HG03280 (cell line): ENCODE results near the gene CEP192.
"Not testable (repeated sequence)": the region's sequence is repeated elsewhere in the genome, so short reads cannot be mapped to it uniquely, and the experiment has no call there.

Source experiments
- ATAC-seq: cut with Tn5 transposase; IDR thresholded peaks from one replicate; pipeline ENCODE4 v1.9.1; 2021; ENCODE audit warnings: mild to moderate bottlenecking, moderate library complexity; ENCODE audit not compliant: unreplicated experiment

The CEP192 gene, protein sequence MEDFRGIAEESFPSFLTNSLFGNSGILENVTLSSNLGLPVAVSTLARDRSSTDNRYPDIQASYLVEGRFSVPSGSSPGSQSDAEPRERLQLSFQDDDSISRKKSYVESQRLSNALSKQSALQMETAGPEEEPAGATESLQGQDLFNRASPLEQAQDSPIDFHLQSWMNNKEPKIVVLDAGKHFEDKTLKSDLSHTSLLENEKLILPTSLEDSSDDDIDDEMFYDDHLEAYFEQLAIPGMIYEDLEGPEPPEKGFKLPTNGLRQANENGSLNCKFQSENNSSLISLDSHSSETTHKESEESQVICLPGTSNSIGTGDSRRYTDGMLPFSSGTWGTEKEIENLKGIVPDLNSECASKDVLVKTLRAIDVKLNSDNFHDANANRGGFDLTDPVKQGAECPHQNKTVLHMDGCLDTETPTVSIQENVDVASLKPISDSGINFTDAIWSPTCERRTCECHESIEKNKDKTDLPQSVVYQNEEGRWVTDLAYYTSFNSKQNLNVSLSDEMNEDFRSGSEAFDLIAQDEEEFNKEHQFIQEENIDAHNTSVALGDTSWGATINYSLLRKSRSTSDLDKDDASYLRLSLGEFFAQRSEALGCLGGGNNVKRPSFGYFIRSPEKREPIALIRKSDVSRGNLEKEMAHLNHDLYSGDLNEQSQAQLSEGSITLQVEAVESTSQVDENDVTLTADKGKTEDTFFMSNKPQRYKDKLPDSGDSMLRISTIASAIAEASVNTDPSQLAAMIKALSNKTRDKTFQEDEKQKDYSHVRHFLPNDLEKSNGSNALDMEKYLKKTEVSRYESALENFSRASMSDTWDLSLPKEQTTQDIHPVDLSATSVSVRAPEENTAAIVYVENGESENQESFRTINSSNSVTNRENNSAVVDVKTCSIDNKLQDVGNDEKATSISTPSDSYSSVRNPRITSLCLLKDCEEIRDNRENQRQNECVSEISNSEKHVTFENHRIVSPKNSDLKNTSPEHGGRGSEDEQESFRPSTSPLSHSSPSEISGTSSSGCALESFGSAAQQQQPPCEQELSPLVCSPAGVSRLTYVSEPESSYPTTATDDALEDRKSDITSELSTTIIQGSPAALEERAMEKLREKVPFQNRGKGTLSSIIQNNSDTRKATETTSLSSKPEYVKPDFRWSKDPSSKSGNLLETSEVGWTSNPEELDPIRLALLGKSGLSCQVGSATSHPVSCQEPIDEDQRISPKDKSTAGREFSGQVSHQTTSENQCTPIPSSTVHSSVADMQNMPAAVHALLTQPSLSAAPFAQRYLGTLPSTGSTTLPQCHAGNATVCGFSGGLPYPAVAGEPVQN (N-terminal part only)

DNA sequence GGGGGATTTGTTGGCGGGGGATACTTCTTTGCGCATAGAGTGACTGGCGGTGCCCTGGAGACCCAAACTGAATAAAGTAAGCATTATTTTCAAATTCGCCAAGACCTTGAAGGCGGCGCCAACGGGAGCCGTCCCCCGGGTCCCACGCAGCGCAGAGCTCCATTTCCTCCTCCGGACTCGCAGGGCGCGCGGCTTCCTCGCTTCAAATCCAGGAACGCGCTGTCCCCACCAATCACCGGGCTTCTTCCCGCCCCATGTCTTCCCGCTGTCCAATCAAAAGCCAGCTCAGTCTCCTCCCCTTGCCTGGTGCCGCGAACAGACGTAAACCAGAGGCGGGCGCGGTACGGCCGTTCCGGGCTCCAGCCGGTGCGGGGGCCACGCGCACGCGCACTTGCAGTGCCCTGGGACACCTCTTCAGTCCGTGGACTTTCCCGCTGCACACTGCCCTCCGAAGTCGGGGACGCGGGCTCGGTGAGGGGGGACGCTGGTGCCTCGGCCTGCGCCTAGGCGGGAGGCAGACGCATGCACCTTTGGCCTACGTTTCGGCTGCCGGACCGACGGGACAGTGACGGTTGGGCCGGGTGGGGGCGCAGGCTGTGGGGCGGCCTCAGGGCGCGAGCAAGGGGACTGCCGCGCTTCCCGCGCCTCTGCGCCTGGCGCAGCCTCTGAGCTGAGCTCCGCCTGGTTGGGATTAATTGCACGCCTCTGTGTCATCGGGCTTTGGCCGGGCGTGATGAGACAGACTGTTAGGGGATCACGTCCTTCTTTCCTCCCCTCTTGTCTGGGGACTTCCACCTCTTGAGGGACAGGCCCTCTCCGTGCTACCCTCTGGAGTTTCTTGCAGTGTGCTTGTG is at the start of gene CEP192:
TSS of gene CEP192 (plus strand) at position 396 of the 854 bp plus-strand sequence. CDS start 8,063 bp downstream, outside the sequence.
- peak; percentile 92 for ATAC-seq

DNA sequence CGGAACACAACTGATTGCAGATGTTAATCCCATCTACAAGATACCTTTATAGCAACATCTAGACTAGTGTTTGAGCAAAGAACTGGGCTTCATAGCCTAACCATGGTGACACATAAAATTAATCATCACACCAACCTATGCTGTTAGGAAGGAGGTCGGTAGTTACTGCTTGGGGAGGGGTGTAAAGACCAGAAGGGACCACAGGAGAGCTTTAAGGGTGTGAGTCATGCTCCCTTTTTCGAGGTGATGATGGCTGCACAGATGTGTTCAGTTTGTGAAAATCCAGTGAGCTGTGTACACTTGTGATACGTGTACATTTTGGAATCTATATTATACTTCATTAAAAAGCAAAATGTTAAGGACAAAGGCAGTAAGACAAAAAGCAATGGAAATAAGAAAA is 47.9 kb upstream of the CEP192 start:
- ATAC-seq: no peak

DNA sequence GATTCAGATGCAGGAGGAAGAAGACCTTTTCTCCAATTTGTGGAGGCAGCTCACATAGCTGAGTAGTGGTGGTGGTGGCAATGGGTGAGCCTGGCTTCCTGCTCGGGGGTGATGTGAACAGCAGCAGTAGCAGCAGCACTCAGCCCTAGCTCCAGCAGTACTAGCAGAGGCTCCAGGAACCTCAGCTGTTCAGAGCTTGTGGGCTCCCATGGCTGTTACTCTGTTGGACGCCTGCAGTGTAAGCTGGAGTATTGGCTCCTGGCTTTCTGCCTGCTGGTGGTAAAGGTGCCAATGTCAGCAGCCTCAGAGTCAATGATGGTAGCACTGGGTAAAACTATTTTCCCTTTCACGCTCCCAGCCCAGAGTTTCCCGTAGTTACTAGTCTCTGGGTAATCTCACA is 46.5 kb upstream of the CEP192 start:
- no peak for ATAC-seq

DNA sequence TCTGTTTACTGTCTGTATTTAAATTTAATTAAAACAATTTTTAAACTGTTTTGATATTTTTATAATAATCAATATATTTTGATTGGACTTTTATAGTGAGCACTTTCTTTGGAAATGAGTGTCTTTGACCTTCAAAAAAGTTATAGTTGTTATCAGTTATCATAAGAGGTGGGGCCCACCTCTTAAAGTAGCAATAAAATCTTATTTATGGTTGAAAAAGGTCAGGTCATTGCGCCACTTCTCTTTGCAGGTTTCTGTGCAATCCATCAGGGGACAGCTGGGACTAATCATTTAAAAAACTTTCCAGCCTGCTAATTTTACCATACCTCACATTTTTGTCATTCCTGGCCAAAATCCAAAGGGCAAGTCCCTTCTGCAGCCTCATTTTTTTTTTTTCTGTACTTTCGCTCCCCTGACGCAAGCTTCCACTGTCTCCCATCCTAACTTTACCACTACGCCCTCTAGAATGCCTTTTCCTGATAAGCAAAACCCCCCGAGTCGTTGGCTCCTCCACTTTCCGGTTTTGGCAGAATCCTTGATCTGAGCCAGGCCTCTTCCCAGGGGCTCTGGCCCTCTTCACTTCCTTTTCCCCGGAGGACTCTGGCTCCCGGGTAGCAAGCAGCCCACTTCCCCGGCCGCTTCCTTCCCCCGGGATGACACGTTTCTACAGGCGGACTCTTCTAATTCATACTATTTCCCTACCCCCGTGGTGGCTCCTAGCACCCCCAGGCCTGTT is 44.4 kb upstream of the CEP192 start:
- no peak for ATAC-seq

DNA sequence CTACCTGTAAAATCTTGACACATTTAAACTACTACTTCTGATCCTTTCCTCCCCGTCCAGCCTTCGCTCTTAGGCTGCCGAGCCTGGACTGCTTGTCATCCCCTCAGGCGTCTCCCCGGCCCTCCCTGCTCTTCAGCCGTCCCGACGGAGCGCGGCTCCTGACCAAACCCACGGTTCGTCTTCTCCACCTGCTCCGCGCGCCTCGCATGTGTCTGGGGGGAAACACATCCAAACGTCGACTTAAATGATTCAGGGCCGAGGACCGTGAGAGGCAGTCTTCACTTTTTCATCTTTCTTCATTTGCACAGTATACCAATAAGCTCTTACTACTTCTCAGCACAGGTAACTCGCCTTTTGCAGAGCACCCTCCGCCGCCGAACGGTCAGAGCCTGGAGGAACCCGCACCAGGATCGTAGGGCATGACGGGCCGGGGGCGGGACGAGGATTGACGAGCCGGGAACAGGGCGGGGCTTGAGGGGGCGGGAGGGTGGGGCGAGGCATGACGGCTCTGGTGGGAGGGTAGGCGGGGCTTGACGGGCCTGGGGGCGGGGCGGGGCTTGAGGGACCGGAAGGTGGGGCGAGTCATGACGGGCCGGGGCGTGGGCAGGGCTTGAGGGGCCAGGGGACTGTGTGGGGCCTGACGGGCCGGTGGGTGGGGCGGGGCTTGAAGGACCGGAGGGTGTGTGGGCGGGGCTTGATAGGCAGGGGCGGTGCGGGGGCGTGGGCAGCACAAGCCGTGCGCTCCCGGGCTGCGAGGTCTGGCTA is 43.7 kb upstream of the CEP192 start, which contains the start of gene SEH1L:
TSS of gene SEH1L (plus strand) at position 727 of the 765 bp plus-strand sequence. CDS start 111 bp downstream, outside the sequence.
- ATAC-seq: peak; percentile 81

DNA sequence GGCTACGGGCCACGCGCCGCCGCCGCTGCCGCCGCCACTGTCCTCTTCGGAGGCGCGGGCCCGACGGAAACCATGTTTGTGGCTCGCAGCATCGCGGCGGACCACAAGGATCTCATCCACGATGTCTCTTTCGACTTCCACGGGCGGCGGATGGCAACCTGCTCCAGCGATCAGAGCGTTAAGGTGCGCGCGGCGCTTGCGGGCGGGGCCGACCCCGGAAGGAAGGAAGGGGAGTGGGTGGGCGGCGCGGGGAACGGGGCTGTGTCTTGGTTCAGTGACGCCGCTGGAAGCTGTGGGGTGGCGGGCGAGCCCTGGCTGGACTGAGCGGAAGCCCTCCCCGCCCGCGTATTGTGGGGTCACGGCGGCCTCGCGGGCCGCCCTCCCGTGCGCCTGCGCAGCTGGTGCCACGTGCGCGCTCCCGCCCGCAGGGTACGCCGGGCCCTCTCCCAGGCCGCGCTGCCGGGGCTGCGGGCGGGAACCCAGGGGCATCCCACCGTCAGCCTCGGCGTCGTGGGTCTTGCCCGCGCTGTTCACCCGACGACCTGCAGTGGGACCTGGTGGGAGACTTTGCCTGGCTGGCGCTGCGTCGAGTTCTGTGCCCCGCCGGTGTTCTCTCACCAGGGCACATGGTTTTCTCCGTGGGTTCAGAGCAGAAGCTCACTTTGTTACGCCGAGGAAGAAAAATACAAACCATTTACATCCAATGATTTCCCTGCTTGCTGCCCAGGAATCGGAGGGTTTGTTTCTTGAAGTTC is 42.9 kb upstream of the CEP192 start:
- peak; percentile 78 for ATAC-seq

DNA sequence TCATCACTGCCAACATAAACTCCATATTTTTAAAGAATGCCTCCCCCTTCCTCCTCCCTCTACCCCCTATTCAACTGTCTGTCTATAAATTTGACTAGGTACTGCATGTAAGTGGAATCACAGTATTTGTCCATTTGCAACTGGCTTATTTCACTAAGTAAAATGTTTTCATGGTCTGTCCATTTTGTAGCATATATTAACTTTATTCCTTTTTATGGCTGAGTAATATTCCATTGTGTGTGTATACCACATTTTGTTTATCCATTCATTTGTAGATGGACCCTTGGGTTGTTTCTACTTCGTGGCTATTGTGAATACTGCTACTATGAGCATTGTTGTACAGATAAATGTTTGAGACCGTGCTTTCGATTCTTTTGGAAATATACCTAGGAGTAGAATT is 32.7 kb upstream of the CEP192 start:
- ATAC-seq: no peak

DNA sequence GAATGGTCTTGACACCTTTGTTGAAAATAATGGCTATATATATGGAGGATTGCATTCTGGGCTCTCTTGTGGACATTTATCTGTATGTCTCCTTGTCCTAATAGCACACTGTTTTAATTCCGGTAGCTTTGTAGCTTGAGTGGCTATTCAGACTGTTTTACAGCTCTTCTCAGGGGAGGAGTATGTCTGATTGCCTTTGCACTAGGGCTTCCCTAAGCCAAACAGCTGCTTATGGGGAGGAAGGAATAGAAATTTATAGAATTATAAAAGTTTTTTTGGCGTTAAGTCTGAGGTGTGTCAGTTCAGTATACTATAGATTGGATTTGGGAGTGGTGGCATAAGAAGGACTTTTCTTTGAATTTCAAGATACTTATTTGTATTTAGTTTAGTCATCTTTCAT is 30.8 kb upstream of the CEP192 start:
- ATAC-seq: no peak

DNA sequence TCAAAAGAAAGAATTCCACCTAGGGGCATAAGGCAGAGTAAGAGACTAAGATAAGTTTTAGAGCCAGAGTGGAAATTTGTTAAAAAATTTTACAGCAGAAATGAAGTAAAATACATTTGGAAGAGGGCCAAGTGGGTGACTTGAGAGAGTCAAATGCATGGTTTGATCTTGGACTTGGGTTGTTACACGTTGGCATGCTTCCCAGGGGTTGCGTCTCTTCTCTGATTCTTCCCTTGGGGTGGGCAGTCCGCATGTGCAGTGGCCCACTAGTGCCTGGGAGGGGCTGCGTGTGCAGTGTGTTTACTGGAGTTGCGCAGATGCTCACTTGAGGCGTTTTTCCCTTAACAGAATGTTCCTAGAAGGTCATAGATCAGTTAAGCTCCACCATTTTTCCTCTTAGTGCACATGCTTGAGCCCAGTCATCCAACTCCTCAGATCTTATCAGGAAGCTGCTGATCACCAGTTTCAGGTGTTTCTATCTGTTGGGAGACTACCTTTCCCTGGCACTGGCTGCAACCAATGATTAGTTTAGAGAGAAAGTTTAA is 30.2 kb upstream of the CEP192 start:
- no peak for ATAC-seq

DNA sequence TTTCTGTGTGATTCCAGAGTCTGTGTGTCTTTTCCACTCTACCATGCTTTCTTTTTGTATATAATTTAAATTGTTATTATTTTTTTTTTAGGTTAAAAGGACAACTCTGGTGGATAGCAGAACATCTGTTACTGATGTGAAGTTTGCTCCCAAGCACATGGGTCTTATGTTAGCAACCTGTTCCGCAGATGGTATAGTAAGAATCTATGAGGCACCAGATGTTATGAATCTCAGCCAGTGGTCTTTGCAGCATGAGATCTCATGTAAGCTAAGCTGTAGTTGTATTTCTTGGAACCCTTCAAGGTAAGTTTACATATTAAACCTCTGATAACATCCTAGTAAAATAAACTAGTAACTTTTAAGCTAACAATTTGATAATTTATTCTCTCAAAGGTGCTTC is 28.1 kb upstream of the CEP192 start:
- no peak for ATAC-seq

DNA sequence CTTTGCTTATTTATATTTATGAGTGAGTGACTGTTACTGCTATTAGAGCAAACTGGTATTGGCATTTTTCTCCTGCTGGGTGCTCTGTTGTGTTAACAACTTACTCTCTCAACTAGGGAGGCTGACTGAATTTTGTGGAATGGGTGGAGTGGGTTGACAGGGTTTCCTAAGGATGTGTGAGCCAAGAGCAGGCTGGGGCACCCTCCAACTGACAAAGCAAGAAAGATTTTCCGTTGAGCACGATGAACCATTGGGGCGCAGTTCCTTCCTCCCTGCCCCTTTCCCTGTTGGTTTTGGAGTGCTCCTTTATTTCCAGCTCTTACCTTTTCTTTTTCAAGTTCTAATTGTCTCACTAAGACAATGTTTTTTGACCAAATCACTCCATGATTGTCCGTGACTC is 23.0 kb upstream of the CEP192 start:
- ATAC-seq: no peak

DNA sequence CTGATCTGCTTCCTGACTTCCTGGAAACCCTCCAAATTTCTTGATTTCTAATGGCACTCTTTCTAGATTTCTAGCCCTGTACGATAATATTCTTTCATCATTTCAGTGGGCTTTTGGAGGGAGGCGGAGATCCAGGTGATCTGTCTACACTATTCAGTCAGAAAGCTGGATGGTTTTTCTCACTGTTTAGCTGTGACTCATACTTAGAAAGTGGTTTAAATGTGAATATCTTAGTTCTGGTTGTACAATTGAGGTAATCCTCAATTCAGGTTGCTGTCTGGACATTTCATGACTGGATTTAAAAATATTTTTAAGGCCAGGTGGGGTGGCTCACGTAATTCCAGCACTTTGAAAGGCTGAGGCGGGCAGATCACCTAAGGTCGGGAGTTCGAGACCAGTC is 22.5 kb upstream of the CEP192 start:
- ATAC-seq: no peak

DNA sequence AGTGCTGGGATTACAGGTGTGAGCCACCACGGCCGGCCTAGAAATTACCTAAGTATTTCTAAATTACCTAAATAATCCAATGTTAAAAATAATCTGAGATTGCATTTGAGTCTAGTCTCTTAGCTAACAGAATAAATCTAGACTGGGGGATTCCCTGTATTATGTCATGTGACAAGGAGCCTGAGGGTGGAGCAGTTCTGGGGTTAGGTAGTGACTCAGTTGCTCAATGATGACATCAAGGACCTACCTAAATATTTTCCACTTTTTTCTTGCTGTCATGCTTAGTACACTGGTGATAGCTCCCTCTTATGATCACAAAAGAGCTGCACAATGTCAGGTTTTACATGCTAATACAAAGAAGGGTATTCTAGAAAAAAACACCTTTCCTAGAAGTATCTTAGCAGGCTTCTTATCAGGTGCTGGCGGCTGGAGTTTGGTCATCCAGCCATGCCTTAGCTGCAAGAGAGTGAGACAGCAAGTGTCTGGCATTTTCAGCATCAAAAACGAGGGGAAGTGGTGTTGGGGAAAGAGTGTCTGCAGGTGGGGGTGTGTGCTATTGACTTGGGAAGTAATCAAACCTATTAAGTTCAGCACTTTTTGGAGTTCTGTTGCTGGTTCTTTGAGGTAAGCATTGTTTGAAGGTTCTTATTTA is 17.5 kb upstream of the CEP192 start:
- no peak for ATAC-seq

DNA sequence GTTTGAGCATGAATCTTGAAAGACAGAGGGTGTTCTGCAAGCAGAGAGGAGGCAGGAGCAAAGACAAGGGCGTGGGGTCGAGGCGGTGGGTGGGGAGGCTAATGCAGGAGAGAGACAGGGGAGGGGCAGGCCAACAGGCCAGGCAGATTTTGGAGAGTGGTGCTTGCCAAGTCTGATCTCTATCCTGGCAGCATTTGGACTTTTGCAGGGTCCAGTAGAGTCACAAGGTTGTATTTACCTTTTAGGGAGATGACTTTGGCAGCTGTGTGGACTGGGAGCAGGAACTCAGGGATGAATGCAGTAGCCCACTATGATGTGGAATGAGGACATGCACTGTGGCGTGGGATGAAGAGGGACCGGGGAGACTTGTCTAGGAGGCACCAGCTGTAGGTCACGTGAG is 15.7 kb upstream of the CEP192 start:
- no peak for ATAC-seq

DNA sequence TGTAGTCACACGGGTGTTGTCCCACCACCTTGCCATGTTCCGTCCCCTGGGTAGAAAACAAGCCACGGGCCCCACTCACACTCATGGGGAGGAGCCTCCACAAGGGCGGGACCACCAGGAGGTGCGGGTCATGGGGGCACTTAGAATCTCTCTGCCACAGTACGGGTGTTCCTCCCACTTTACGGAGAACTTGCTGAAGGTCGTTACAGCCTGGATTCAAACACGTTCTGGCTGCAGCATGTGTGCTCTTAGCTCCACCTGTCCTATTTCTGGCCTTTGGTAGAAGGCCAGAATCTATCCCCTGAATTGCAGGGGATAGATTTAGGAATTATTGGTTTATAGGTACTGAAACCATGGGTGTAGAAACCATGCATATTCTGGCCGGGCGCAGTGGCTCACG is 14.9 kb upstream of the CEP192 start:
- ATAC-seq: no peak

DNA sequence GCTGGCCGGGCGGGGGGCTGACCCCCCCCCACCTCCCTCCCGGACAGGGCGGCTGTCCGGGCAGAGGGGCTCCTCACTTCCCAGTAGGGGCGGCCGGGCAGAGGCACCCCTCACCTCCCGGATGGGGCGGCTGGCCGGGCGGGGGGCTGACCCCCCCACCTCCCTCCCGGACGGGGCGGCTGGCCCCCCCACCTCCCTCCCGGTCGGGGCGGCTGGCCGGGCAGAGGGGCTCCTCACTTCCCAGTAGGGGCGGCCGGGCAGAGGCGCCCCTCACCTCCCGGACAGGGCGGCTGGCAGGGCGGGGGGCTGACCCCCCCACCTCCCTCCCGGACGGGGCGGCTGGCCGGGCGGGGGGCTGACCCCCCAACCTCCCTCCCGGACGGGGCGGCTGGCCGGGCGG is 11.1 kb upstream of the CEP192 start:
- not testable (repeated sequence) for ATAC-seq
